Transverse colon (tissue), 4 donors: ENCODE results near the gene CNNM3. TPM values are rescaled to one million over a fixed set of nuclear protein-coding genes. Genes with fewer than 3 reads are reported as not detected.

Experiments used
- DNase-seq: peaks from one replicate; pipeline ENCODE4 v3.0.0-alpha.2; 2019
- H3K27ac ChIP-seq, 4 donors: fragments of 200-600 bp; sonication (generic); 2 replicates each; pipeline ENCODE4 v1.5.1; 2016 to 2018; ENCODE audit warnings: inconsistent platforms in 4 of 4
- H3K27me3 ChIP-seq: fragments of 200-600 bp; sonication (generic); 2 replicates; pipeline ENCODE4 v1.5.1; 2017; ENCODE audit warnings: inconsistent platforms
- H3K36me3 ChIP-seq, 4 donors: fragments of 200-600 bp; sonication (generic); 2 replicates each; pipeline ENCODE4 v1.5.1; 2017 to 2019; ENCODE audit warnings: inconsistent platforms in 4 of 4
- H3K4me1 ChIP-seq, 4 donors: fragments of 200-600 bp; sonication (generic); 2 replicates each; pipeline ENCODE4 v1.5.1; 2017 to 2020; ENCODE audit warnings: inconsistent platforms in 4 of 4
- H3K4me3 ChIP-seq, 4 donors: fragments of 200-600 bp; sonication (generic); 1 replicate in 1 of 4; 2 replicates in 3 of 4; pipeline versions ENCODE4 v1.5.1 to v1.6.1; 2017 to 2019; ENCODE audit warnings: inconsistent platforms in 4 of 4
- H3K9me3 ChIP-seq, 2 donors: fragments of 200-600 bp; sonication (generic); 2 replicates each; pipeline ENCODE4 v1.5.1; 2017 to 2019; ENCODE audit warnings: inconsistent platforms in 2 of 2
- CTCF ChIP-seq, 5 experiments: fragments of 200-600 bp in 3 of 5; fragments of 450-650 bp in 2 of 5; sonication (generic) in 3 of 5; IDR thresholded peaks; 1 replicate in 2 of 5; 2 replicates in 3 of 5; pipeline ENCODE4 v1.5.1; 2016 to 2017; ENCODE audit warnings: antibody characterized with exemption in 5 of 5, inconsistent platforms in 3 of 5, mild to moderate bottlenecking in 2 of 5, moderate library complexity in 1 of 5
- EP300 ChIP-seq: sonication (generic); formaldehyde crosslinking; IDR thresholded peaks from one replicate; pipeline ENCODE4 v1.6.1; 2017; ENCODE audit warnings: antibody characterized with exemption, low read depth
- POLR2A ChIP-seq: fragments of 450-650 bp; IDR thresholded peaks from one replicate; pipeline ENCODE4 v1.6.1; 2016; ENCODE audit warnings: antibody characterized with exemption, mild to moderate bottlenecking, moderate library complexity
- POLR2AphosphoS5 ChIP-seq, 3 donors: sonication (generic); formaldehyde crosslinking; IDR thresholded peaks; one replicate each; pipeline ENCODE4 v1.6.1; 2016; ENCODE audit warnings: antibody characterized with exemption in 3 of 3
- WGBS, 2 donors: methylation state at CpG; one replicate each; pipeline ENCODE4 v1.1.5; 2018; ENCODE audit warnings: low coverage in 1 of 2; 5-methylcytosine and 5-hydroxymethylcytosine counted together
- in situ Hi-C, 4 donors: fragments of 200-750 bp; cut with MboI; loops; one replicate each; pipeline versions ENCODE4 v1.15.0 to v1.15.1; 2017; ENCODE audit warnings: low sequenced_read_pairs in 3 of 4, low pct_ligation_motif_present in 1 of 4, low pct_unique_long_range_greater_than_20kb in 1 of 4
- intact Hi-C: fragments of 100-400 bp; cut with DNase I; formaldehyde crosslinking; loops from one replicate; pipeline ENCODE4 v1.15.1; 2023; ENCODE audit warnings: low total_unique reads
- total RNA-seq, 4 donors: library from RNA; depleted of rRNA; stranded (reverse); fragments of >200 nt; gene quantifications; one replicate each; pipeline ENCODE4 v1.1.0, GENCODE V29; 2016

CNNM3 gene
- total RNA-seq, 4 donors from 2014 or later: 14.2 to 54.3 (median 22.3) TPM

GRCh38 chr2:96830044-96830562 is 14.0 kb downstream of the CNNM3 start:
- Histone ChIP-seq H3K4me1 (peaks cover 0 to 5% (median 0%) of the 10 kb centered on the region in 4 donors), H3K9me3 (no peaks in the 10 kb centered on the region), H3K36me3 (peaks cover 0 to 65% (median 25%) of the 10 kb centered on the region in 4 donors), H3K4me3 (no peak overlapping the region), H3K27me3 (no peaks in the 10 kb centered on the region), H3K27ac (no peak overlapping the region)
- intact Hi-C loops (no loop called here), in situ Hi-C loops (loop anchor here in 1 of 4 donors (25.0 kb wide), 1 partner anchor 257 kb away; the partner anchor contains the start of gene FAHD2B)
- no peak for DNase-seq
- TF ChIP-seq EP300: no peak
- no peak for TF ChIP-seq CTCF (IDR thresholded peaks at IDR 0.05)
- TF ChIP-seq POLR2AphosphoS5 (IDR thresholded peaks at IDR 0.05): no peak
- no peak for TF ChIP-seq POLR2A
- WGBS, 2 donors: 61 to 92% methylated on average over 1 to 5 of the region's 5 CpGs

GRCh38 chr2:96831679-96832078 is 15.6 kb downstream of the CNNM3 start:
- Histone ChIP-seq H3K27ac (no peak overlapping the region), H3K9me3 (no peaks in the 10 kb centered on the region), H3K36me3 (peaks cover 0 to 49% (median 19%) of the 10 kb centered on the region in 4 donors), H3K4me1 (peaks cover 0 to 5% (median 0%) of the 10 kb centered on the region in 4 donors), H3K4me3 (no peak overlapping the region), H3K27me3 (no peaks in the 10 kb centered on the region)
- TF ChIP-seq CTCF (IDR thresholded peaks at IDR 0.05) (no peak), EP300 (no peak), POLR2A (no peak), POLR2AphosphoS5 (IDR thresholded peaks at IDR 0.05) (no peak)
- in situ Hi-C loops (loop anchor here in 1 of 4 donors (25.0 kb wide), 1 partner anchor 256 kb away; the partner anchor contains the start of gene FAHD2B), intact Hi-C loops (no loop called here)
- no peak for DNase-seq
- 73 to 85% methylated on average over 6 to 10 of the region's 10 CpGs for WGBS, 2 donors

GRCh38 chr2:96832408-96832753 is 16.3 kb downstream of the CNNM3 start:
- H3K4me3 ChIP-seq: no peak overlapping the region
- no peaks in the 10 kb centered on the region for H3K27me3 ChIP-seq
- peaks cover 0 to 5% (median 0%) of the 10 kb centered on the region in 4 donors for H3K4me1 ChIP-seq
- WGBS, 2 donors: 86% methylated on average over 11 of the region's 11 CpGs; no CpG with 5 or more reads in 1 of the 2 donors
- no peak for DNase-seq
- TF ChIP-seq CTCF (IDR thresholded peaks at IDR 0.05) (no peak), EP300 (no peak), POLR2AphosphoS5 (IDR thresholded peaks at IDR 0.05) (no peak), POLR2A (no peak)
- in situ Hi-C loops: loop anchor here in 1 of 4 donors (25.0 kb wide), 1 partner anchor 255 kb away; the partner anchor contains the start of gene FAHD2B
- H3K36me3 ChIP-seq: peaks cover 0 to 43% (median 18%) of the 10 kb centered on the region in 4 donors
- no peaks in the 10 kb centered on the region for H3K9me3 ChIP-seq
- intact Hi-C loops: no loop called here
- H3K27ac ChIP-seq: peak overlapping the region in 1 of 4 donors; percentile 48

- Histone ChIP-seq H3K27ac (peak overlapping the region in 1 of 4 donors; percentile 48), H3K36me3 (peaks cover 0 to 43% (median 16%) of the 10 kb centered on the region in 4 donors), H3K9me3 (no peaks in the 10 kb centered on the region), H3K4me3 (no peak overlapping the region), H3K4me1 (peaks cover 0 to 5% (median 0%) of the 10 kb centered on the region in 4 donors), H3K27me3 (no peaks in the 10 kb centered on the region)
- TF ChIP-seq POLR2A (no peak), POLR2AphosphoS5 (IDR thresholded peaks at IDR 0.05) (no peak), EP300 (no peak), CTCF (IDR thresholded peaks at IDR 0.05) (no peak)
- WGBS, 2 donors: 76 to 78% methylated on average over 3 to 18 of the region's 18 CpGs
- in situ Hi-C loops: loop anchor here in 1 of 4 donors (25.0 kb wide), 1 partner anchor 254 kb away; the partner anchor contains the start of gene FAHD2B
- intact Hi-C loops: no loop called here
- no peak for DNase-seq
These were observed 16.9 kb downstream of the CNNM3 start for GRCh38 chr2:96832754-96833507.
